Peyer's patch (tissue), 4 donors: Measurements from ENCODE around the gene PRSS57. TPM values are rescaled to one million over a fixed set of nuclear protein-coding genes. Genes with fewer than 3 reads are reported as not detected.
A peak's percentile ranks its signal among the peaks of the same experiment; 100 is the strongest.

Experiments
- DNase-seq, 3 donors: peaks; one replicate each; pipeline ENCODE4 v3.0.0-alpha.2; 2017 to 2019
- H3K27ac ChIP-seq, 4 donors: fragments of 200-600 bp; sonication (generic); one replicate each; pipeline ENCODE4 v1.5.1; 2016 to 2019
- H3K27me3 ChIP-seq, 2 donors: fragments of 200-600 bp; sonication (generic); one replicate each; pipeline ENCODE4 v1.5.1; 2019
- H3K36me3 ChIP-seq, 3 donors: fragments of 200-600 bp; sonication (generic); one replicate each; pipeline ENCODE4 v1.5.1; 2016 to 2019
- H3K4me1 ChIP-seq, 4 donors: fragments of 200-600 bp; sonication (generic); one replicate each; pipeline ENCODE4 v1.5.1; 2016 to 2019
- H3K4me3 ChIP-seq, 4 donors: fragments of 200-600 bp; sonication (generic); 1 replicate in 3 of 4; 2 replicates in 1 of 4; pipeline ENCODE4 v1.5.1; 2016 to 2019; ENCODE audit warnings: mild to moderate bottlenecking in 1 of 4
- H3K9me3 ChIP-seq, 4 donors: fragments of 200-600 bp; sonication (generic); one replicate each; pipeline ENCODE4 v1.5.1; 2016 to 2019; ENCODE audit warnings: mild to moderate bottlenecking in 1 of 4
- POLR2A ChIP-seq, 2 donors: fragments of 450-650 bp; IDR thresholded peaks; one replicate each; pipeline ENCODE4 v1.5.1; 2017; ENCODE audit warnings: antibody characterized with exemption in 2 of 2, mild to moderate bottlenecking in 2 of 2, moderate library complexity in 2 of 2
- total RNA-seq, 4 donors: library from RNA; depleted of rRNA; stranded (reverse); fragments of >200 nt; gene quantifications; one replicate each; pipeline ENCODE4 v1.1.0, GENCODE V29; 2016
- TF ChIP-seq, protein P1 (sequence below), 6 experiments: fragments of 450-650 bp in 4 of 6; fragments of 200-600 bp in 2 of 6; sonication (generic) in 1 of 6; IDR thresholded peaks; one replicate each; pipeline ENCODE4 v1.5.1; 2017 to 2019; ENCODE audit warnings: antibody characterized with exemption in 6 of 6, mild to moderate bottlenecking in 3 of 6, moderate library complexity in 1 of 6

The PRSS57 gene
- total RNA-seq, 4 donors from 2014 or later: not detected

DNA sequence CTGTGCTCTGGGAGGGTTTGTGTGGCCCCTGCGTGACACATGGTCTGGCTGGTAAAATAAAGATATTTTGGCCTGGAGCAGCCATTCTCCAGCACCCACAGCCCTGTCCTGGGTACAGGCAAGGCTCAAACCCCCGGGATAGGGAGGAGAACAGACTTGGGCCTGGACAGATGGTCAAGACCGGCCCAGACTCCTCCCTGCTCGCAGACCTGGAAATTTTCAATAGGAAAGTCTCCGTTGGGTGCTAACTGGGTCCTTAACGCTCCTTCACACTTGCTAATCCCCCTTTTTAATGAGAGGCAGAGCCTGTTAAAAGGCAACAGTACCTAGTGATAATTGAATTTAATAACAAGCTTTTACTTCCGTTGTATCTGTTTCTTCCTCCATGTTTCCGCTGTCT, 16.0 kb upstream of the PRSS57 start:
- Histone ChIP-seq H3K4me1 (peaks cover 0 to 5% (median 3%) of the 10 kb centered on the region in 4 donors), H3K27ac (no peak overlapping the region)

DNA sequence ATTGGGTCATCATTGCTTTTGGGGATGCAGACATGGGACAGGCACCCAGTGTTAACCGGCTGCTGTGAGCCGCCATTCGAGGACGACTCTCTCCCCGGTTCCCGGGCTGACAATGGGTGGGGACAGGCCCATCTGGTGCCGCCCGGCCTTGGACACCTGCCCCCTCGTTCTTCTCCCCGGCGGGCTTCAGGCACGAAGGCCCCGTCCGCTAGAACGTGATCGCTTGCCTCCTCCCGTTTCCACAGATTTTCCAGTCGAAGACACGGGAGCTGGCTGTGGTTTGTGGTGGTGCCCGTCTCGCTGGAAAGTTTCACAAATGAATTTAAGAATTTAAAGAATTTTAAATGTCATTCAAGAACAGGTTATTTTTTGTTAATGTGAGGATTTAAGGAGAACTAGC, 15.5 kb upstream of the PRSS57 start:
- peak overlapping the region in 1 of 4 donors; percentile 55 for H3K4me3 ChIP-seq
- H3K36me3 ChIP-seq: no peaks in the 10 kb centered on the region

More for the DNA sequence above, 16.0 kb upstream of the PRSS57 start:
- Histone ChIP-seq H3K4me3 (no peak overlapping the region), H3K9me3 (peaks cover 0 to 13% (median 0%) of the 10 kb centered on the region in 4 donors), H3K36me3 (no peaks in the 10 kb centered on the region), H3K27me3 (peaks cover 0 to 16% of the 10 kb centered on the region in 2 donors)
- no peak for DNase-seq
- no peak for TF ChIP-seq POLR2A (IDR thresholded peaks at IDR 0.05)
- TF ChIP-seq, protein P1, sequence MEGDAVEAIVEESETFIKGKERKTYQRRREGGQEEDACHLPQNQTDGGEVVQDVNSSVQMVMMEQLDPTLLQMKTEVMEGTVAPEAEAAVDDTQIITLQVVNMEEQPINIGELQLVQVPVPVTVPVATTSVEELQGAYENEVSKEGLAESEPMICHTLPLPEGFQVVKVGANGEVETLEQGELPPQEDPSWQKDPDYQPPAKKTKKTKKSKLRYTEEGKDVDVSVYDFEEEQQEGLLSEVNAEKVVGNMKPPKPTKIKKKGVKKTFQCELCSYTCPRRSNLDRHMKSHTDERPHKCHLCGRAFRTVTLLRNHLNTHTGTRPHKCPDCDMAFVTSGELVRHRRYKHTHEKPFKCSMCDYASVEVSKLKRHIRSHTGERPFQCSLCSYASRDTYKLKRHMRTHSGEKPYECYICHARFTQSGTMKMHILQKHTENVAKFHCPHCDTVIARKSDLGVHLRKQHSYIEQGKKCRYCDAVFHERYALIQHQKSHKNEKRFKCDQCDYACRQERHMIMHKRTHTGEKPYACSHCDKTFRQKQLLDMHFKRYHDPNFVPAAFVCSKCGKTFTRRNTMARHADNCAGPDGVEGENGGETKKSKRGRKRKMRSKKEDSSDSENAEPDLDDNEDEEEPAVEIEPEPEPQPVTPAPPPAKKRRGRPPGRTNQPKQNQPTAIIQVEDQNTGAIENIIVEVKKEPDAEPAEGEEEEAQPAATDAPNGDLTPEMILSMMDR (IDR thresholded peaks at IDR 0.05): no peak

DNA sequence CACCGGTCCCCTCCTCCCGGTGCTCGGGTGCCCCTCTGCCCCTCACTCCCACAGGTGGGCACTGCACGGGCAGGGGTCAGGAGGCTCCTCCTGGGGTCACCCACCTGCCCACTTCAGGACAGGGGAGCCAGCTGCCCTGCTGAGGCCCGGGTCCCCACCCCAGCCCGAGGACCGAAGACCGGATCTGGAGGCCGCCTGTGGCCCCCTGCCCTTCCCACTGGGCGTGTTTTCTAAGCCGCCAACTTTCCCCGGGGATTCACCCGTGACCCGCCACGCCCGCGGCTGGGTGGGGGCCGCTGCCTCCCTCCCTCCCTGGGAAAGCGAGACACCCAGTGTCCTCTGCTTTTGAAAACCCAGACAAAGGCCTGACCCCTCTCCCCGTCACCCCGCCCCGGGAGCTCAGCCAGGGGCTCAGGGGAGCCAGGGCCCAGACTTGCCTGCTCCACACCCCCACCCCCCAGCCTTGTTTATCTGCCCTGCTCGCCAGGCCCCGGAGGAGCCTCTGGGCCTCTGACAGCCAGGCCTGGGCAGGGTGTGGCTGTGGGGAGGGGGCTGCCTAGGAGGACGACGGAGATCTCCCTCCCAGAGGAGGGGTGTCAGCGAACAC, 14.8 kb upstream of the PRSS57 start:
- Histone ChIP-seq H3K9me3 (peaks cover 0 to 6% (median 0%) of the 10 kb centered on the region in 4 donors), H3K4me3 (peak overlapping the region; percentile 32 to 56 (median 46)), H3K4me1 (peaks cover 0 to 5% (median 3%) of the 10 kb centered on the region in 4 donors), H3K36me3 (no peaks in the 10 kb centered on the region), H3K27ac (peak overlapping the region; percentile 12 to 77 (median 58)), H3K27me3 (peaks cover 0 to 16% of the 10 kb centered on the region in 2 donors)
- DNase-seq: no peak
- TF ChIP-seq, protein P1 (IDR thresholded peaks at IDR 0.05): no peak
- no peak for TF ChIP-seq POLR2A (IDR thresholded peaks at IDR 0.05)

More for the DNA sequence above, 15.5 kb upstream of the PRSS57 start:
- TF ChIP-seq POLR2A (IDR thresholded peaks at IDR 0.05): no peak
- TF ChIP-seq, protein P1 (IDR thresholded peaks at IDR 0.05): no peak
- Histone ChIP-seq H3K27me3 (peaks cover 0 to 16% of the 10 kb centered on the region in 2 donors), H3K27ac (peak overlapping the region in 3 of 4 donors; percentile 46 to 77 (median 70)), H3K9me3 (peaks cover 0 to 11% (median 0%) of the 10 kb centered on the region in 4 donors), H3K4me1 (peaks cover 0 to 5% (median 3%) of the 10 kb centered on the region in 4 donors)
- DNase-seq: no peak

GRCh38 chr19:709196-709964, 14.1 kb upstream of the PRSS57 start:
- no peak for DNase-seq

More at GRCh38 chr19:709196-709964, 14.1 kb upstream of the PRSS57 start:
- H3K36me3 ChIP-seq: no peaks in the 10 kb centered on the region
- TF ChIP-seq, protein P1 (IDR thresholded peaks at IDR 0.05): no peak
- no peak for TF ChIP-seq POLR2A (IDR thresholded peaks at IDR 0.05)
- H3K4me3 ChIP-seq: peak overlapping the region; percentile 32 to 56 (median 46)
- peaks cover 0 to 5% (median 3%) of the 10 kb centered on the region in 4 donors for H3K4me1 ChIP-seq
- peak overlapping the region; percentile 12 to 77 (median 58) for H3K27ac ChIP-seq
- H3K9me3 ChIP-seq: peaks cover 0 to 6% (median 0%) of the 10 kb centered on the region in 4 donors
- H3K27me3 ChIP-seq: peaks cover 0 to 16% of the 10 kb centered on the region in 2 donors
